ENCODE data around the gene TICAM2. TPM values are rescaled to one million over a fixed set of nuclear protein-coding genes. Genes with fewer than 3 reads are reported as not detected.
"Not testable (repeated sequence)": the region's sequence is repeated elsewhere in the genome, so short reads cannot be mapped to it uniquely, and the experiment has no call there.

The TICAM2 gene, protein sequence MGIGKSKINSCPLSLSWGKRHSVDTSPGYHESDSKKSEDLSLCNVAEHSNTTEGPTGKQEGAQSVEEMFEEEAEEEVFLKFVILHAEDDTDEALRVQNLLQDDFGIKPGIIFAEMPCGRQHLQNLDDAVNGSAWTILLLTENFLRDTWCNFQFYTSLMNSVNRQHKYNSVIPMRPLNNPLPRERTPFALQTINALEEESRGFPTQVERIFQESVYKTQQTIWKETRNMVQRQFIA
- total RNA-seq (1 to 10 TPM; 5.1 to 9.2 (median 7.9) TPM), polyA plus RNA-seq (1 to 10 TPM; 2.9 to 4.2 (median 2.9) TPM)
- long read RNA-seq, donor 1, partial matches to known transcripts = 0 of 1 reads
- long read RNA-seq, donor 1, other reads (novel, unspliced or antisense) = 0 of 1 reads
- long read RNA-seq, donor 2, partial matches to known transcripts = 0 of 2 reads
- long read RNA-seq, donor 2, other reads (novel, unspliced or antisense) = 0 of 2 reads

DNA sequence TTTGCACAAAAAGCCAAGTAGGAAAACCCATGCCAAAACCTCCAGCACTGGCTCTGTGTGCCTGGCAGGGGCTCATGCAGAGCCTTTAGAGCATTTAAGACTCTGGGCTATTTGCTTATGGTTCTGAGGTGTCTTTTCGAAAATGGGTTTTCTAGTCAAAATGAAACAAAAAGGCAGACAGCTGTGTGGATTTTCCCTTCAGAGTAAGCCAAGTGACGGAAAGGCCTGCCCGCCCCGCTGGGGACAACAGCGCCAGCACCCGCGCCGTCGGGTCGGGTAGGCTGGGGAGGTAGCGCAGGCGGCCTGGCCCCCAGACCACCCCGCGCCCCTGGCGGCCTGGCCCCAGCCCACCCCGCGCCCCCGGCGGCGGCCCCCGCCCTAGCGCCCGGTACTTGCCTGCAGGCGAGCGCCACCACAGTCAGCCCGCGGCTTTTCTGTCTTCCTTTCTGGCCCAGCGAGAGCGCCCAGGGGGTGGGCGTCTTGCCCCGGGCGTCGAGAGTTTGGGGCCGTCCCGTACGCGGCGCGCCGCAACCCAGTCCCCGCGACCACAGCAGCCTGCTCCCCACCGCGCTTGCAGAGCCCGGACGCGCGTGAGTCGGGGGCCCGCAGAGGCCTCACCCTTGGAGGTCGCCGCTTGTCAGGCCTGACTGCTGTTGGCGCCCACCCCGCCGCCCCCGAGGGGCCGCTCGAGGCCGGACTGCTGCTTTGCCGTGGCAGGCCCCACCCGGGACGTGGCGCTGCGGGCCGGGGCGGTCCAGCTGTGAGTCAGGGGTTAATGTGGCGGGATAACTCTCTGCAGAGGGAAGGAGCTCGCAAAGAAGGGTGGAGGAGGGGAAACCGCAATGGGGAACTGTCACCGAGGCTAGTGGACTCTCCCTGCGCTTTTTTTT, at the start of gene TICAM2:
TSS of gene TICAM2 (minus strand) at position 779 of the 890 bp plus-strand sequence. CDS start 21,223 bp downstream, outside the sequence.
- Histone ChIP-seq H3K27me3 (replicated peaks in 1 of 7) (no peaks in the 10 kb centered on the region), H3K9me3 (no peaks in the 10 kb centered on the region), H3K4me1 (peaks cover 8 to 62% (median 45%) of the 10 kb centered on the region in 6 donors), H3K4me3 (peak within 1 kb of the TSS; percentile 58 to 80 (median 68)), H3K36me3 (no peaks in the 10 kb centered on the region), H3K27ac (peak within 1 kb of the TSS; percentile 84 to 94 (median 92))
- 0 to 1% (median 1%) methylated on average over 11 to 71 of the region's 71 CpGs for WGBS, 5 donors
- DNase-seq = peak; percentile 94
- intact Hi-C loops (cut with DNase I; ENCODE audit: low total_unique reads) = no loop called here
- TF ChIP-seq POLR2A (IDR thresholded peaks at IDR 0.05) = no peak
- TF ChIP-seq, protein P1, sequence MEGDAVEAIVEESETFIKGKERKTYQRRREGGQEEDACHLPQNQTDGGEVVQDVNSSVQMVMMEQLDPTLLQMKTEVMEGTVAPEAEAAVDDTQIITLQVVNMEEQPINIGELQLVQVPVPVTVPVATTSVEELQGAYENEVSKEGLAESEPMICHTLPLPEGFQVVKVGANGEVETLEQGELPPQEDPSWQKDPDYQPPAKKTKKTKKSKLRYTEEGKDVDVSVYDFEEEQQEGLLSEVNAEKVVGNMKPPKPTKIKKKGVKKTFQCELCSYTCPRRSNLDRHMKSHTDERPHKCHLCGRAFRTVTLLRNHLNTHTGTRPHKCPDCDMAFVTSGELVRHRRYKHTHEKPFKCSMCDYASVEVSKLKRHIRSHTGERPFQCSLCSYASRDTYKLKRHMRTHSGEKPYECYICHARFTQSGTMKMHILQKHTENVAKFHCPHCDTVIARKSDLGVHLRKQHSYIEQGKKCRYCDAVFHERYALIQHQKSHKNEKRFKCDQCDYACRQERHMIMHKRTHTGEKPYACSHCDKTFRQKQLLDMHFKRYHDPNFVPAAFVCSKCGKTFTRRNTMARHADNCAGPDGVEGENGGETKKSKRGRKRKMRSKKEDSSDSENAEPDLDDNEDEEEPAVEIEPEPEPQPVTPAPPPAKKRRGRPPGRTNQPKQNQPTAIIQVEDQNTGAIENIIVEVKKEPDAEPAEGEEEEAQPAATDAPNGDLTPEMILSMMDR (IDR thresholded peaks at IDR 0.05 in 8 of 11, conservative IDR thresholded peaks at IDR 0.05 in 3 of 11) = peak in 6 of 11 experiments; percentile 5 to 70 (median 42)
- peak; percentile 70 to 83 (median 76) for TF ChIP-seq POLR2AphosphoS5 (IDR thresholded peaks at IDR 0.05)

DNA sequence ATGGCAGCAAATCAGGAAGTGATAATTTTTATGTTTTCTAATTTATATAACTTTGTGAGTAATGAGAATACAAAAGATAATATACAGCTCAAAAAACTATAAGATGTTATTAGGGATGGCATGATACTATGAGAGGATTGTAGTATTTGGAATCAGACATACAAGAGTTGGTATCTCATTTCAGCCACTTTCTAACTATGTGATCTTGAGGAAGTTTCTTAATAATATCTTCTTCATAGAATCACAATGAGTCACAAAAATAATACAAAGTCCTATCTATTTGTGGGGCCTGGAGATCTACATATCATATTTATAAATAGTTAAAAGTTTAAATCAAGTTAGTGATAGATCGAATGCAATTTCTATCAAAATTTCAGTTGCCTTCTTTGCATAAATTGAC, 47.3 kb upstream of the TICAM2 start:
- Histone ChIP-seq H3K9me3 (no peaks in the 10 kb centered on the region), H3K4me3 (no peak overlapping the region), H3K36me3 (no peaks in the 10 kb centered on the region), H3K27ac (no peak overlapping the region), H3K27me3 (replicated peaks in 1 of 7) (no peaks in the 10 kb centered on the region), H3K4me1 (no peaks in the 10 kb centered on the region)
- 95 to 100% (median 98%) methylated on average over 1 of the region's 1 CpG for WGBS, 5 donors
- intact Hi-C loops (cut with DNase I; ENCODE audit: low total_unique reads) = no loop called here
- no peak for TF ChIP-seq POLR2A (IDR thresholded peaks at IDR 0.05)
- no peak for TF ChIP-seq POLR2AphosphoS5 (IDR thresholded peaks at IDR 0.05)
- TF ChIP-seq, protein P1 (IDR thresholded peaks at IDR 0.05 in 8 of 11, conservative IDR thresholded peaks at IDR 0.05 in 3 of 11) = no peak
- DNase-seq = no peak

DNA sequence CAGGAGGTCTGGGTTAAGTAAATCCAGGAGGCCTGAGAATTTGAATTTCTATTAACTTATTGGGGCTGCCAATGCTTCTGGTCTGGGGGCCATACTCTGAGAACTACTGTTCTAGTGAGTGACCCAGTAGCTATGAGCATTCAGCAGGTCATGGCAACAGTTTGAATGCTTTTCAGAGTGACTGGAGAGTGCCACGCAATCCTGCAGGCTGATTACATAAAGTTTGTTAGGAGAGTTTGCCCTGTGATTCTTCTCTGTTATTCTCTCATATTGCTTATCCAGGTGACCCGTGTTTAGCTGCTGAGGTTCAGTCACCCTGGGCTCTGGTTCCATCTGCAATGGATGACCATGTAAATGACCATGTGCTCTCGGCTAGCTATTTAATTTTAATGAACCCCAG, 45.8 kb upstream of the TICAM2 start:
- DNase-seq = no peak
- TF ChIP-seq, protein P1 (IDR thresholded peaks at IDR 0.05 in 8 of 11, conservative IDR thresholded peaks at IDR 0.05 in 3 of 11) = no peak
- TF ChIP-seq POLR2AphosphoS5 (IDR thresholded peaks at IDR 0.05) (no peak), POLR2A (IDR thresholded peaks at IDR 0.05) (no peak)
- H3K4me1 ChIP-seq = no peaks in the 10 kb centered on the region
- peaks cover 0 to 4% (median 0%) of the 10 kb centered on the region in 7 donors for H3K27me3 ChIP-seq (replicated peaks in 1 of 7)
- H3K36me3 ChIP-seq = no peaks in the 10 kb centered on the region
- intact Hi-C loops (cut with DNase I; ENCODE audit: low total_unique reads) = no loop called here
- H3K9me3 ChIP-seq = no peaks in the 10 kb centered on the region
- WGBS, 5 donors = 46 to 86% (median 80%) methylated on average over 3 of the region's 3 CpGs
- no peak overlapping the region for H3K4me3 ChIP-seq
- H3K27ac ChIP-seq = no peak overlapping the region

DNA sequence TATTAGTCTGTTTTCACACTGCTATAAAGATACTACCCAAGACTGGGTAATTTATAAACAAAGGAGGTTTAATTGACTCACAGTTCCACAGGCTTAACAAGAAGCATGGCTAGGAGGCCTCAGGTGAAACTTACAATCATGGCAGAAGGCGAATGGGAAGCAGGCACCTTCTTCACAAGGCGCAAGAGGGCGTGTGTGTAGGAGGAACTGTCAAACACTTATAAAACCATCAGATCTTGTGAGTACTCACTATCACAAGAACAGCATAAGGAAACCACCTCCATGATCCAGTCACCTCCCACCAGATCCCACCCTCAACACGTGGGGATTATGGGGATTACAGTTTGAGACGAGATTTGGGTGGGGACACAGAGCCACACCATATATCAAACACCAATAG, 43.1 kb upstream of the TICAM2 start:
- H3K27ac ChIP-seq; H3K36me3 ChIP-seq; H3K4me3 ChIP-seq; H3K4me1 ChIP-seq; H3K27me3 ChIP-seq (replicated peaks in 1 of 7); H3K9me3 ChIP-seq; DNase-seq; intact Hi-C loops (cut with DNase I; ENCODE audit: low total_unique reads): not testable (repeated sequence)
- WGBS, 5 donors = 82 to 93% (median 86%) methylated on average over 5 of the region's 5 CpGs

Data from spleen (tissue), 13 donors.